Astrocyte of the spinal cord (primary cell): ENCODE measurements around the gene RIMBP3B.
"Not testable (repeated sequence)": the region's sequence is repeated elsewhere in the genome, so short reads cannot be mapped to it uniquely, and the experiment has no call there.

Source experiments
- DNase-seq: peaks from one replicate; pipeline ENCODE4 v3.0.0; 2011; ENCODE audit warnings: low read depth, low spot score
- H3K4me3 ChIP-seq: 2 replicates; pipeline ENCODE4 v1.5.1; 2011; ENCODE audit warnings: low read depth, mild to moderate bottlenecking, low read length, moderate library complexity
- in situ Hi-C: cut with HindIII; loops from 2 replicates; pipeline ENCODE4 v1.10.0; 2017; ENCODE audit warnings: low sequenced_read_pairs

The RIMBP3B gene, protein sequence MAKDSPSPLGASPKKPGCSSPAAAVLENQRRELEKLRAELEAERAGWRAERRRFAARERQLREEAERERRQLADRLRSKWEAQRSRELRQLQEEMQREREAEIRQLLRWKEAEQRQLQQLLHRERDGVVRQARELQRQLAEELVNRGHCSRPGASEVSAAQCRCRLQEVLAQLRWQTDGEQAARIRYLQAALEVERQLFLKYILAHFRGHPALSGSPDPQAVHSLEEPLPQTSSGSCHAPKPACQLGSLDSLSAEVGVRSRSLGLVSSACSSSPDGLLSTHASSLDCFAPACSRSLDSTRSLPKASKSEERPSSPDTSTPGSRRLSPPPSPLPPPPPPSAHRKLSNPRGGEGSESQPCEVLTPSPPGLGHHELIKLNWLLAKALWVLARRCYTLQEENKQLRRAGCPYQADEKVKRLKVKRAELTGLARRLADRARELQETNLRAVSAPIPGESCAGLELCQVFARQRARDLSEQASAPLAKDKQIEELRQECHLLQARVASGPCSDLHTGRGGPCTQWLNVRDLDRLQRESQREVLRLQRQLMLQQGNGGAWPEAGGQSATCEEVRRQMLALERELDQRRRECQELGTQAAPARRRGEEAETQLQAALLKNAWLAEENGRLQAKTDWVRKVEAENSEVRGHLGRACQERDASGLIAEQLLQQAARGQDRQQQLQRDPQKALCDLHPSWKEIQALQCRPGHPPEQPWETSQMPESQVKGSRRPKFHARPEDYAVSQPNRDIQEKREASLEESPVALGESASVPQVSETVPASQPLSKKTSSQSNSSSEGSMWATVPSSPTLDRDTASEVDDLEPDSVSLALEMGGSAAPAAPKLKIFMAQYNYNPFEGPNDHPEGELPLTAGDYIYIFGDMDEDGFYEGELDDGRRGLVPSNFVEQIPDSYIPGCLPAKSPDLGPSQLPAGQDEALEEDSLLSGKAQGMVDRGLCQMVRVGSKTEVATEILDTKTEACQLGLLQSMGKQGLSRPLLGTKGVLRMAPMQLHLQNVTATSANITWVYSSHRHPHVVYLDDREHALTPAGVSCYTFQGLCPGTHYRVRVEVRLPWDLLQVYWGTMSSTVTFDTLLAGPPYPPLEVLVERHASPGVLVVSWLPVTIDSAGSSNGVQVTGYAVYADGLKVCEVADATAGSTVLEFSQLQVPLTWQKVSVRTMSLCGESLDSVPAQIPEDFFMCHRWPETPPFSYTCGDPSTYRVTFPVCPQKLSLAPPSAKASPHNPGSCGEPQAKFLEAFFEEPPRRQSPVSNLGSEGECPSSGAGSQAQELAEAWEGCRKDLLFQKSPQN (N-terminal part only)

DNA sequence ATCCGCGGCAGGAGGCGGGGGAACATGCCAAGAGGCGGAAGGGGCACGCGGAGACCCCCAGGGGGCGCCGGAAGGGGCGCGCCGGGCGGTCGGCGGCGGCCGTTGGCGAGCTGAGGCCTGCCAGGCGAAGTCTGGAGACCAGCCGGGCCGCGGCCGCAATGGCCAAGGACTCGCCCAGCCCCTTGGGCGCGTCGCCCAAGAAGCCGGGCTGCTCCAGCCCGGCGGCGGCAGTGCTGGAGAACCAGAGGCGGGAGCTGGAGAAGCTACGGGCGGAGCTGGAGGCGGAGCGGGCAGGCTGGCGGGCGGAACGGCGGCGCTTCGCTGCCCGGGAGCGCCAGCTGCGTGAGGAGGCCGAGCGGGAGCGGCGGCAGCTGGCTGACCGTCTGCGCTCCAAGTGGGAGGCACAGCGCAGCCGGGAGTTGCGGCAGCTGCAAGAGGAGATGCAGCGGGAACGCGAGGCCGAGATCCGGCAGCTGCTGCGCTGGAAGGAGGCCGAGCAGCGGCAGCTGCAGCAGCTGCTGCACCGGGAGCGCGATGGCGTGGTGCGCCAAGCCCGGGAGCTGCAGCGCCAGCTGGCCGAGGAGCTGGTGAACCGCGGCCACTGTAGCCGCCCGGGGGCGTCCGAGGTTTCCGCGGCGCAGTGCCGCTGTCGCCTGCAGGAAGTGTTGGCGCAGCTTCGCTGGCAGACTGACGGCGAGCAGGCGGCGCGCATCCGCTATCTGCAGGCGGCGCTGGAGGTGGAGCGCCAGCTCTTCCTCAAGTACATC is at the start of gene RIMBP3B:
TSS of gene RIMBP3B (plus strand) at position 51 of the 767 bp plus-strand sequence. CDS start at position 159, 108 bp downstream.
- in situ Hi-C loops, H3K4me3 ChIP-seq, DNase-seq: not testable (repeated sequence)

DNA sequence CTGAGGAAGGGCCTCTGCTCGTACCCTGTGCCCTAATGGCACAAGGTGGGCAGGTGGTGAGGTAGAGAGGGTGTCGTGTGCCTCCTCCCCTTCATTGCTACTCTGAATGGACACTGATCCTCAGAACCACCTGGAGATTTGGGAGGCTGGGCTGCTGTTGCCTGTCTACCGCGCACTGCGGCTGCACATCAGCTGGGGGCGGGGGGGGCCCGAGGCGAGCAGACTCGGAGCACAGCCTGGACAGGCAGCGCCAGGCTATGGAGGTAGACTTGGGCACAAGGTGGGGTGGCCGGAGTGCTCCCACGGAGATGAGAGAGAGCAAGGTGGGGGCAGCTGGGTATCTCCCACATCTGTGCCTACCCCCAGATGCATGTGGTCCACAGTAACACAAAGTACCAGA is 26.0 kb upstream of the RIMBP3B start:
- H3K4me3 ChIP-seq, DNase-seq, in situ Hi-C loops: not testable (repeated sequence)

DNA sequence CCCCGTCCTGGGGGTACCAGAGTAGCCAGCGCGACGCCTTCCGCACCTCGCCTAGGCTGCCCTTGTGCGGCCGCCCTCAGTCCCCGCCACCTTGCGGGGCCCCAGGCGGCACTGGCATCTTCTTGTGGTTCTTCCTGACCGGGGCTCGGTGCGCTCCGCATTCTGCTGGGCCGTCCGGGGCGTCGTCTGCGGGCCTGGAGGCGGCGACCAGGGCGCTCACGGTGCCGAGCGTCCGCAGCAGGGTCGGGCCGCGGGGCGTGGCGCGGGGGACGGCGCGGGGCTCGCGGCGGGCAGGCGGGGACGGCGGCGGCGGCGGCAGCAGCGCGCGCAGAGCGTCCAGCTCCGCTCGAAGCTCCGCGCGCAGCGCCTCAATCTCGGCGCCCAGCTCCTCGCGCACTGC is 23.0 kb upstream of the RIMBP3B start:
- H3K4me3 ChIP-seq, in situ Hi-C loops, DNase-seq: not testable (repeated sequence)

DNA sequence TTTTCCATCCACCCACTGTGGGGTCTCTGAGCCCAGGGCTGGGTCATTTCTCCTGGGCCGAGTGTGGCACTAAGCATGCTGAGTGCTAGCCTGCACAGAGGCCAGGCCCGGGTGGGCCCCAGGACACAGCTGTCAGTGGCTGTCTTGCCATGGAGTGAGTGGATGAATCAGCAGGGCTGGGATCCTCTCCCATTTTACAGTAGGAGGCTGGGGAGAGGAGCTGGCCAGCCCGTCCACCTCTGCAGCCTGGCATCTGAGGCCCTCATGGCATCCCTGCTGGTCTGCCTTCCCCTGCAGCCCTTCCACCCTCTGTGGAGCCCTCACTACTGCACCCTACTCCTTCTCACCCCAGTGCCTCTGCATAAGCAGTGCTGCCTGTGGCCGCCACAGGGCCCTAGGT is 21.1 kb upstream of the RIMBP3B start:
- in situ Hi-C loops, H3K4me3 ChIP-seq, DNase-seq: not testable (repeated sequence)

DNA sequence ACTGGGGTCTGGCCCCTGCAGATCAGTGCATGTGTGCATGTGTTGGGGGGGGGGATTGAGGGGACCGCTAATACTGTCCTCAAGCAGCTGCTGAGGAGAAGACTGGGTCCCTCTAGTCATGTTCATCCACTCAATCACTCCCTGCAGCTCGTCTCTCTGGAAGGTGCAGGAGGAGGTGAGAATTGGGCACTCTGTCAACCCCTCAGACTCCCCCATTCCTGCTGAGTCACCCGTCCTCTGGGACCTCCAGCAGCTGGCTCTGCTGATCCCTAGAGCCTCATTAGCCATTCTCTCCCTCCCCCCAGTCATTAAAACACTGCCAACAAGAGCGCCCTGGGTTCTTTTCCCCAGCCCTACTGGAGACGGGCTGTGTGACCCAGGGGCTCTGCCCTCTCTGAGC is 20.5 kb upstream of the RIMBP3B start:
- H3K4me3 ChIP-seq, DNase-seq, in situ Hi-C loops: not testable (repeated sequence)

DNA sequence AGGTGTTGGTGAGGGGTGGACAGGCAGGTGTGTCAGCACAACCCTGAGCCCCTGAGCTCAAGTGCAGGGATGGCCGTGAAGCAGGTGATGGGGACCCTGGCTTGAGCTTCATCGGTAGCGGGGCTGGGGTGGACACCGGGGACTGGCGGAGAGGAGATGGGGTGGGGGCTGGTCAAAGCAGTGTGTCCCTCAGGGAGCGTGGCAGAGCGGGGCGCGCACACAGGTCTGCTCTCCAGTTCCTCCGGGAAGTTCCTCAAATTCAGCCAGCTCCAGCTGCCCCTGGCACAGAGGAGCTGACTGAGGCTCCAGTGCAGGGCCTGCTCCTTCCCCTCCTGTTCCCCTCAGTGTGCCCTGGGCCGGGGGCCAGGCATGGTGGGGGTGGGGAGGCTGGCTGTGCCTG is 19.7 kb upstream of the RIMBP3B start:
- H3K4me3 ChIP-seq, DNase-seq, in situ Hi-C loops: not testable (repeated sequence)

DNA sequence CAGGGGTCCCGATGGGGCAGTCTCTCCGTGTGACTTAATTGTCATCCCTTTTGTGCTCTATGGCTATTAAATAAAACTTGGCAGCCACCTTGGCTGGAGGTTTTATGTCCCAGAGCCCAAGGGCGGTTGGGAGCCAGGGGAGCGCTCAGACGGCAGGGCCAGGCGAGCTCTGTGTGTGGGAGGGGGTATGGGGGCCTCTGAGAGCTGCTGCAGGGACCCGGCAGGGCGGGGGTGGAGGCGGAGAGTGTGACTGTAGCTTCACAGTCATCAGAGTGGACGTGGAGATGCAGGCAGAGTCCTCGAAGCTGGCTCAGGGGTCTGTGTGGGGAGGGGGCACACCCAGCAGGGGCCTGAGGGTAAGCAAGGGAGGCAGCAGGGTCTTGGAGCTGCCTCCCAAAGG is 19.2 kb upstream of the RIMBP3B start:
- DNase-seq, H3K4me3 ChIP-seq, in situ Hi-C loops: not testable (repeated sequence)

DNA sequence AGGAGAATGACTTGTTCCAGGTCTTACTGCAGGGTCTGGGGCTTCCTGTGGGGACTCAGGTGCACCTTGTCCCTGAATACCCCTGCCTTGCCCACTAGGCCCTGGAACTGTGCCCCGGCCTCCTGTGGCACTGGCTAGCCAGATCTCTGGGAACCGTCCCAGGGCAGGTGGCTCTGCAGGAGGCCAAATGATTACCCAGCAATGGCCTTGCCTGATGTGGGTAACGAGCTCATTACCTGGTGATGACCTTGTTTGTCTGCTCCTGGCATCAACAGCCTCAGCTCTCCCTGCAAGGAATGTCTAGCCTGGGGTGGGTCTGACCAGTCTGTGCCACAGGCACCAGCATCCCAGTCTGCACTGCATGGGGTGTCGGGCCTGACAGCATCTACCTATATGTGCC is 18.2 kb upstream of the RIMBP3B start:
- in situ Hi-C loops, H3K4me3 ChIP-seq, DNase-seq: not testable (repeated sequence)

DNA sequence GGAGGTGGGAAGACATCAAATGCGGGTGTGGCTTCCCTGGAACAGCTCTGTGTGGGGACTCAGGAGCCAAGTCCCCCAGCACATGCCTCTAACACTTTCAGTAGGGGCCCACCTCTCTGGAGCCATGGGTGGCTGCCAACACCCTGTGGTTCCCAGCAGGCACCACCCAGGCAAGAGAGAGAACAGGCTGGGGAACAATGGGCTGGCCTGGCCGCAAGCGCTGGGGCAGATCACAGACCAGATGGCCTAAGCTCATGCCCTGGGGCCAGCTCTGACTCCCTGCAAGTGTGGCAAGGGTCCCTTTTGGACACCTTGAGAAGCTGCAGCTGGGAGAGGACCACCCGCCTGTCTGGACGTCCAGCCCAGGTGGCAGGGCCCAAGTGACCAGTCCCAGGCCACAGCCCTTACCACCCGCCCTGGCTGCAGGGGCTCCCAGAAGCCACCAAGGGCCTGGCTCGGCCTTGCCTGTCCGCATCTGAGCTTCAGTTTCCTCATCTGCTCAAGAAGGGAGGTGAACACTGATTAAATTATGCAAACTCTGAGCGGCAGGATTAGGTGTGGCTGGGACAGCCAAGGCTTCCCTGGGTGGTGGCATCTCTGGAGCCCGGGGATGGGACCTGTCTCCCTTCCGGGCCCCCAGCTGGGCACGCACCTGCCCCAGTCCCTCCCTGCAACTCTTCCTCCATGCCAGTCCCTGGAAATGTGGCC is 14.8 kb upstream of the RIMBP3B start:
- H3K4me3 ChIP-seq, in situ Hi-C loops, DNase-seq: not testable (repeated sequence)

DNA sequence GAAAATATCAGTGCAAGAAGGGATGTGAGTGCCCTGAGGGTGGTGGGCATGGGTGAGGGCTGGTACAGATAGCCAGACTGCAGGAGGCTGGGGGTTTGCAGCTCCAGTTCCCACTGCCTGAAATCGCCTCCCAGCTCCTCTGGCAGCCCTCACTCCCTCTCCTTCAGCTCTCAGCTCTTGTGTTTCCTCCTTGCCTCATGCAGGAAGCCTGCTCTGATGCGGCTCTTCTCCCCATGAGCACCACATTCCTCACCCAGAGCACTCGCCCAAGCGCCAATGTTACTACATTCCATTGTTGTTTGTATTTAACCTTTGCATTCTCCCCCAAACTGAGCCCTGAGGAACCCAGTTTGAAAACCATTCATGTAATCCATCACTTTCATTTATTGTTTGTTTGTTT is 7.7 kb upstream of the RIMBP3B start:
- in situ Hi-C loops, DNase-seq, H3K4me3 ChIP-seq: not testable (repeated sequence)

DNA sequence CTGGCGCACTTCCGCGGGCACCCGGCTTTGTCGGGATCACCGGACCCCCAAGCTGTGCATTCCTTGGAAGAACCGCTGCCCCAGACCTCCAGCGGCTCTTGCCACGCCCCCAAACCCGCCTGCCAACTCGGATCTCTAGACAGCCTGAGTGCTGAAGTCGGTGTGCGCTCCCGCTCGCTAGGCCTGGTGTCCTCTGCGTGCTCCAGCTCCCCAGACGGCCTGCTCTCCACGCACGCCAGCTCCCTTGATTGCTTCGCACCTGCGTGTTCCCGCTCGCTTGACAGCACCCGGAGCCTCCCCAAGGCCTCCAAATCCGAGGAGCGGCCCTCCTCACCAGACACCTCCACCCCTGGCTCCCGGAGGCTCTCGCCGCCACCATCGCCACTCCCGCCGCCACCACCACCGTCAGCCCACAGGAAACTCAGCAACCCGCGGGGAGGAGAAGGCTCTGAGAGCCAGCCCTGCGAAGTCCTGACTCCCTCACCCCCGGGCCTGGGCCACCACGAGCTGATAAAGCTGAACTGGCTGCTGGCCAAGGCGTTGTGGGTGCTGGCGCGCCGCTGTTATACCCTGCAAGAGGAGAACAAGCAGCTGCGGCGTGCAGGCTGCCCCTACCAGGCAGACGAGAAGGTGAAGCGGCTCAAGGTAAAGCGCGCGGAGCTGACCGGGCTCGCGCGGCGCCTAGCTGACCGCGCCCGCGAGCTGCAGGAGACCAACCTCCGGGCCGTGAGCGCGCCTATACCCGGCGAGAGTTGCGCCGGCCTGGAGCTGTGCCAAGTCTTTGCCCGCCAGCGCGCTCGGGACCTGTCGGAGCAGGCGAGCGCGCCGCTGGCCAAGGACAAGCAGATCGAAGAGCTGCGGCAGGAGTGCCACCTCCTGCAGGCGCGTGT is 1.2 kb downstream of the RIMBP3B start:
- H3K4me3 ChIP-seq, DNase-seq, in situ Hi-C loops: not testable (repeated sequence)

DNA sequence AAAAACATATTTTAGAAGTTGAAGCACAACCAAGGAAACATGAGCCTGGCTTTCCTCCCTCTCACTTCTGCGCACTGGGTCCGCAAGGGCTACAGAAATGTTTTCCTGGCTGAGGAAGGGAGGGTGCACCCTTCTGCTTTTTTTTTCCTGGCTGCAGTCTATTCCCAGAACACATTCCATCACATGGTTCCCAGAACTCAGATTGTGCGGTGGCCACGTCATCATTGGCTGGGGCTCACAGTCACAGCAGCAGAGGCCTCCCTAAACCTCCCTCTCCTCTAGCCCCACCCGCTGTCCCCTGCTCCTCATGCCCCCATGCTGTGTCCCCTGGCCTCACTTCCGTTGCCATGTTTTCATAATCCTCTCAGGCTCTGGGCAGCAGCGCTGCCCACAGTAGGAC is 5.9 kb downstream of the RIMBP3B start:
- in situ Hi-C loops, H3K4me3 ChIP-seq, DNase-seq: not testable (repeated sequence)

DNA sequence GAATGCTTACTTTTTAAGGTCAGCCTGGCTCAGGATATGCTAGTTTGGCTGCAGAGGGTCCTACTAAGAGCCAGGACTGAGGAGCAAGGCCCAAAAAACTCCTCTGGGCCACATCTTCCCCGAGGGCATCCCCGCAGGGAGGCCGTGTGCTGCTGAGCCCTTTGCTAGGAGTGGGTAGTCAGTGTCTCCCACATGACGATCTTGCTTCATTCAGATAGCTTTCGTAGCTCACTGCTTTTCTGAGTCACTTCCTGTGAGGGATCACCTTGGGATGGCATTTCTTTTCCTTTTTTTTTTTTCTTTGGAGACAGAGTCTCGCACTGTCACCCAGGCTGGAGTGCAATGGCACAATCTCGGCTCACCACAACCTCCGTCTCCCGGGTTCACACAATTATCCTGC is 6.5 kb downstream of the RIMBP3B start:
- H3K4me3 ChIP-seq, DNase-seq, in situ Hi-C loops: not testable (repeated sequence)

DNA sequence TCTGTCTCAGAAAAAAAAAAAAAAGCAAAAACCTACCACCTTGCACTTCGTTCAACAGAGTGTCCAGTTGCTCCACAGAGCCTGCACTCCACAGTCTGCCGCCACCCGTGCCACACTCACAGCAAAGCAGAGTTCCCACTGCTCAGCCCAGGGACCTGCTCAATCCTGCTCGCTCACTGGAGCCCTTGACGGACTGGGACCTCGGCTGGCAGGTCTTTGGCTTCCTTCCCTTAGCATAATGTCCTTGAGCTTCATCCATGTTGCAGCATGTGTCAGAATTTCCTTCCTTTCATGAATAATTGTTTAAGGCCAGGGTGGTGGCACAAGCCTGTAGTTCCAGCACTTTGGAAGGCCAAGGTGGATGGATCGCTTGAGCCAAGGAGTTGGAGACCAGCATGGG is 11.1 kb downstream of the RIMBP3B start:
- H3K4me3 ChIP-seq, DNase-seq, in situ Hi-C loops: not testable (repeated sequence)
